ENCODE results near the gene ABCA9.
A peak's percentile ranks its signal among the peaks of the same experiment; 100 is the strongest.

ABCA9 gene

GRCh38 chr17:69065113-69065512, 4.4 kb upstream of the ABCA9 start:
- no peak for DNase-seq (ENCODE audit: low spot score)

GRCh38 chr17:69064476-69064875, 3.7 kb upstream of the ABCA9 start:
- no peak for DNase-seq (ENCODE audit: low spot score)

DNA sequence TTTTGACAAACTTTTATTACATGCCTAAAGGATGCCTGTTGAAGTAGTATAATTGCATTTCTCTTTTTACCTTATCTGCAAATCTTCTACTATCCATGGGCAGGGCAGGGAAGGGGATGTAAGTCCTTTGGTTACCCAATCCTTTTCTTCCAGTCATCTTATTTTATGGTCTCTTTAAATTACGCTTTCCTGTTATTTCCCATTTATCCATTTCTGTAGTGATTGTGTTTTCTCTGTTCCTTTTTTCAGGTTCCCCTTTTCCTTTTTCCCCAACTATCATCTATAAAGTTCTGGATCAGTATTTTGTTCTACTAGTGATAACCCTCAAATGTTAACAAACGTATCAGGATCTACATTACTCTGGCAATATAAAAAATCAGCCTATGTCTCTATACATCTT, 3.3 kb upstream of the ABCA9 start:
- no peak for DNase-seq (ENCODE audit: low spot score)

GRCh38 chr17:69062860-69063581, 2.3 kb upstream of the ABCA9 start:
- DNase-seq (ENCODE audit: low spot score) = no peak

GRCh38 chr17:69061721-69062556, 1.2 kb upstream of the ABCA9 start:
- no peak for DNase-seq (ENCODE audit: low spot score)

- no peak for DNase-seq (ENCODE audit: low spot score)
Observed at GRCh38 chr17:69059458-69060175, 1.1 kb downstream of the ABCA9 start.

DNA sequence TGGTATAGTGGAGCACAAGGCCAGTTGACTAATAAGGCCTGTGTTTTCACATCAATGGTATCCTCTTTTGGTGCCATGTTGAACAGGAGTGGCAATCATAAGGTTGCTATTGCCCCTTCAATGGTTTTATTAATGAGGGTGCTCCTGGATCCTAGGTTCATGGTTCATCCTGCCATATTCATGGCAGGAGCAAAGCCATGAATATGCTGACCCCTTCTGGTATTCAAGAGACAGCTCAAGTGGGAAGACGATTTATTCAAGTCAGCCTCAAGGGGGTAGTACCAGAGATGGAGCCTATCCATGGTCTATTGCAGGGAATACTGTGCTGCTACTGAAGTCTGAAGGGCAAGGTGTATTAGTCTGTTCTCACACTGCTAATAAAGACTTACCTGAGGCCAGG, 2.6 kb downstream of the ABCA9 start:
- DNase-seq (ENCODE audit: low spot score) = peak; percentile 5

- DNase-seq (ENCODE audit: low spot score) = no peak
Observed at GRCh38 chr17:69057280-69057679, 3.4 kb downstream of the ABCA9 start.

DNA sequence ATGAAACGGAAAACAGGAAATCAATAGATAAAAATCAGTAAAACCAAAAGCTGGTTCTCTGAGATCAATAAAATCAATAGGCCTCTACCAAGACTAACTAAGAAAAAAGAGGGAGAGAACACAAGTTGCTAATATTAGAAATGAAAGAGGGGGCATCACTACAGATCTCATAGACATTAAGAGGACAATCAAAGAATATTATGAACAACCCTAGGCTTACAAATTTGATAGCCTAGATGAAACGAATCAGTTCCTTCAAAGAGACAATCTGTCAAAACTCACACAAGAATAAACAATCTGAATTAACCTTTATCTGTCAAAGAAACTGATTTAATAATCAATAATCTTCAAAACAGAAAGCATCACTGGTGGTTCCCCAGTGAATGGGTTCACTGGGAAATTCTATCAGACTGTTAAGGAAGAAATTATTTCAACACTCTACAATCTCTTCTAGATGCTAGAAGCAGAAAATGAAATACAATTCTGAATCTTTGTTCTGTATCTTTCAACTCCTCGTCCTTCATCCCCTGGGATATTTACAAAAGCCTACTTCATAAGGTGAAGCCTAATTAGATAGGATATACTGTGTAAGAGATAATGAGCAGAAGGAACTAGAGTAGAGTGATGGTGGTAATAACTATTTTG, 4.4 kb downstream of the ABCA9 start:
- DNase-seq (ENCODE audit: low spot score) = no peak

DNA sequence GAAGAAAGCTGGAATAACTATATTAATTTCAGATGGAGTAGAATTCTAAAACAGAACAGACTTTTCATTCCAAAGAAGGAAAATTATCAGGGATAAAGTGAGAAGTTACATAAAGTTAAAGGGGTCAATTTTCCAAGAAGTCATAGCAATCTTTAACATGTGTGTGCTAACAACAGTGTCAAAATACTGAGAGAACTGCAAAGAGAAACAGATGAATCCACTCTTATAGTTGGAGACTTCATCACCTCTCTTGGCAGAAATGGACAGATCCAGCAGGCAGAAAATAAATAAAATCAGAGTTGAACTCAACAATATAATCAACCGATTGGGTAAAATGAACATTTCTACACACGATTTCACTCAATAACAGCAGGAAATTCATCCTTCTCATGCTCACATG, 5.4 kb downstream of the ABCA9 start:
- DNase-seq (ENCODE audit: low spot score) = no peak

GRCh38 chr17:69050999-69051775, 9.5 kb downstream of the ABCA9 start:
- DNase-seq (ENCODE audit: low spot score) = no peak

GRCh38 chr17:69048634-69049033, 12.1 kb downstream of the ABCA9 start:
- no peak for DNase-seq (ENCODE audit: low spot score)

- no peak for DNase-seq (ENCODE audit: low spot score)
Observed at GRCh38 chr17:69047368-69048263, 13.1 kb downstream of the ABCA9 start.

DNA sequence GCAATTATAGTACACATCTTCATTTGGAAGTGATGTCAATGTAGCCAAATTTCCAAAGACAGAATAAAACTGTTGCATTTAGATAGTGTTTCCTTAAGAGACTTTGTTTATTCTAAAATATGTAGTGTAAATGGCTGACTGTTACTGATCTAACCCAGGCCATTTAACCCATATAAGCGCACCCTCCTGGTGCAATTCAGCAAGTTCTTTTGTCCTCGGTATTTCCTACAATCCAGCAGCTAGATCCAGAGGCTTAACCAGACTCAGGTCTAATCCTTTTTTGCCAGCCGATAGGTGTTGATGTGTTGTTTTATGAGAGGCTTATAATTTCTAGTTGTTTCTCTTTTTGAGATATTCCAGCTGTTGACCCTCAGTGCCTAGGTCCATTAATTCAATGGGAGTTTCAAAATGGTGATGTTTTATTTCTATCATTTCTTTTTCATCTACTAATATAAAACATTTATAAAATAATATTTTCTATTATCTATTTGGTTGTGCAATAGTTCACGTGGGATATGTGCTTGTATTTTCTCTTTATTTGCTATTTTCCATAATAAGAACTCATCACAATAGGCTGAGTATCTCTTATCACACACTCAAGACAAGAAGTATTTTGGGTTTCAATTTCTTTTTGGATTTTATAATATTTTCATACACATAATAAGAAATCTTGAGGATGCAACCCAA, 14.5 kb downstream of the ABCA9 start:
- DNase-seq (ENCODE audit: low spot score) = no peak

- DNase-seq (ENCODE audit: low spot score) = no peak
Observed at GRCh38 chr17:69045646-69046045, 15.1 kb downstream of the ABCA9 start.

DNA sequence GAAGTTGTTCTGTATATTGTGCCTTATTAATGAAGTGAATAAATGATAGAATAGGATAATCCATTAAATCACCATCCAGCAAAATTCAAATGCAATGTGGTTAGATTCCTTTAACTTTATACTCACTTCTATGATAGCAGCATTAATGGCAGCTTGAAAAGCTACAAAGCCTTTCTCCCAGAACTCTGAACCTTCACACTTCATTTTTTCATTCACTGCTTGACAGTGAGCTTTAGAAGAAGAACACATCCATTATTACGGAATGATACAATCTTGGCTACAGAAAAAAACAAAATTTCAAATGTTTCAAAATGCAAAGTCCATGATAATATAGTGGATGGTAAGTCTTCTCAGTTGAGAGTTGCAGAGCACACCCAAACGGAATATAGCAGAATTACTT, 16.4 kb downstream of the ABCA9 start:
- DNase-seq (ENCODE audit: low spot score) = no peak

- DNase-seq (ENCODE audit: low spot score) = no peak
Observed at GRCh38 chr17:69043098-69043734, 17.5 kb downstream of the ABCA9 start.

GRCh38 chr17:69042308-69042707, 18.4 kb downstream of the ABCA9 start:
- DNase-seq (ENCODE audit: low spot score) = no peak

GRCh38 chr17:69031839-69032238, 28.9 kb downstream of the ABCA9 start:
- DNase-seq (ENCODE audit: low spot score) = no peak

Measured in SW480 (cell line).